Transverse colon (tissue), 4 donors: ENCODE measurements around the gene MBTPS1. TPM values are rescaled to one million over a fixed set of nuclear protein-coding genes. Genes with fewer than 3 reads are reported as not detected.

Experiments
- DNase-seq: peaks from one replicate; pipeline ENCODE4 v3.0.0-alpha.2; 2019
- H3K27ac ChIP-seq, 4 donors: fragments of 200-600 bp; sonication (generic); 2 replicates each; pipeline ENCODE4 v1.5.1; 2016 to 2018; ENCODE audit warnings: inconsistent platforms in 4 of 4
- H3K27me3 ChIP-seq: fragments of 200-600 bp; sonication (generic); 2 replicates; pipeline ENCODE4 v1.5.1; 2017; ENCODE audit warnings: inconsistent platforms
- H3K36me3 ChIP-seq, 4 donors: fragments of 200-600 bp; sonication (generic); 2 replicates each; pipeline ENCODE4 v1.5.1; 2017 to 2019; ENCODE audit warnings: inconsistent platforms in 4 of 4
- H3K4me1 ChIP-seq, 4 donors: fragments of 200-600 bp; sonication (generic); 2 replicates each; pipeline ENCODE4 v1.5.1; 2017 to 2020; ENCODE audit warnings: inconsistent platforms in 4 of 4
- H3K4me3 ChIP-seq, 4 donors: fragments of 200-600 bp; sonication (generic); 1 replicate in 1 of 4; 2 replicates in 3 of 4; pipeline versions ENCODE4 v1.5.1 to v1.6.1; 2017 to 2019; ENCODE audit warnings: inconsistent platforms in 4 of 4
- H3K9me3 ChIP-seq, 2 donors: fragments of 200-600 bp; sonication (generic); 2 replicates each; pipeline ENCODE4 v1.5.1; 2017 to 2019; ENCODE audit warnings: inconsistent platforms in 2 of 2
- EP300 ChIP-seq: sonication (generic); formaldehyde crosslinking; IDR thresholded peaks from one replicate; pipeline ENCODE4 v1.6.1; 2017; ENCODE audit warnings: antibody characterized with exemption, low read depth
- POLR2A ChIP-seq: fragments of 450-650 bp; IDR thresholded peaks from one replicate; pipeline ENCODE4 v1.6.1; 2016; ENCODE audit warnings: antibody characterized with exemption, mild to moderate bottlenecking, moderate library complexity
- POLR2AphosphoS5 ChIP-seq, 3 donors: sonication (generic); formaldehyde crosslinking; IDR thresholded peaks; one replicate each; pipeline ENCODE4 v1.6.1; 2016; ENCODE audit warnings: antibody characterized with exemption in 3 of 3
- WGBS, 2 donors: methylation state at CpG; one replicate each; pipeline ENCODE4 v1.1.5; 2018; ENCODE audit warnings: low coverage in 1 of 2; 5-methylcytosine and 5-hydroxymethylcytosine counted together
- in situ Hi-C, 4 donors: fragments of 200-750 bp; cut with MboI; loops; one replicate each; pipeline versions ENCODE4 v1.15.0 to v1.15.1; 2017; ENCODE audit warnings: low sequenced_read_pairs in 3 of 4, low pct_ligation_motif_present in 1 of 4, low pct_unique_long_range_greater_than_20kb in 1 of 4
- intact Hi-C: fragments of 100-400 bp; cut with DNase I; formaldehyde crosslinking; loops from one replicate; pipeline ENCODE4 v1.15.1; 2023; ENCODE audit warnings: low total_unique reads
- total RNA-seq, 4 donors: library from RNA; depleted of rRNA; stranded (reverse); fragments of >200 nt; gene quantifications; one replicate each; pipeline ENCODE4 v1.1.0, GENCODE V29; 2016
- TF ChIP-seq, protein P1 (sequence below), 5 experiments: fragments of 200-600 bp in 3 of 5; fragments of 450-650 bp in 2 of 5; sonication (generic) in 3 of 5; IDR thresholded peaks; 1 replicate in 2 of 5; 2 replicates in 3 of 5; pipeline ENCODE4 v1.5.1; 2016 to 2017; ENCODE audit warnings: antibody characterized with exemption in 5 of 5, inconsistent platforms in 3 of 5, mild to moderate bottlenecking in 2 of 5, moderate library complexity in 1 of 5

The MBTPS1 gene
- total RNA-seq, 4 donors from 2014 or later = 53.7 to 110 (median 97.0) TPM

DNA sequence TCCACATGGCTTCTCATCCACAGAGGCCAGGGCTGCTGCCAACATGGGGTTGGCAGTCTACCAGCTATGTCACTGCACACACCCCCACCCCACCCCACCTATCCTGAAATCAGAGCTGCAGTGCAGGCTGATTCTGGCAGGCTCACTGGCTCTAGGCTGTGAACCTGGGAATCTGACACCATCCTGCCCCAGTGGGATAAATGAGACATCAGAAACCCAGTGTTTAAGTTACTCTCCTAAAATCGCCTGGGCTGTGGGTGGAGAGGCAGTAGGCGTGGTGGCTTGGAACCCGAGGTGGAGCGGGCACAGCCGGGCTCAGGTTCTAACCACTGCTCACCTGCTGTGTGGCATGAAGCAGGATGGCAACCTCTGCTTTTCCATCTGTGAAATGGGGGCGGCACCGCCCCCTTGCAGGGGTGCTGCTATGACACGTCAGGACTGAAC lies 79.7 kb downstream of the MBTPS1 start:
- TF ChIP-seq, protein P1, sequence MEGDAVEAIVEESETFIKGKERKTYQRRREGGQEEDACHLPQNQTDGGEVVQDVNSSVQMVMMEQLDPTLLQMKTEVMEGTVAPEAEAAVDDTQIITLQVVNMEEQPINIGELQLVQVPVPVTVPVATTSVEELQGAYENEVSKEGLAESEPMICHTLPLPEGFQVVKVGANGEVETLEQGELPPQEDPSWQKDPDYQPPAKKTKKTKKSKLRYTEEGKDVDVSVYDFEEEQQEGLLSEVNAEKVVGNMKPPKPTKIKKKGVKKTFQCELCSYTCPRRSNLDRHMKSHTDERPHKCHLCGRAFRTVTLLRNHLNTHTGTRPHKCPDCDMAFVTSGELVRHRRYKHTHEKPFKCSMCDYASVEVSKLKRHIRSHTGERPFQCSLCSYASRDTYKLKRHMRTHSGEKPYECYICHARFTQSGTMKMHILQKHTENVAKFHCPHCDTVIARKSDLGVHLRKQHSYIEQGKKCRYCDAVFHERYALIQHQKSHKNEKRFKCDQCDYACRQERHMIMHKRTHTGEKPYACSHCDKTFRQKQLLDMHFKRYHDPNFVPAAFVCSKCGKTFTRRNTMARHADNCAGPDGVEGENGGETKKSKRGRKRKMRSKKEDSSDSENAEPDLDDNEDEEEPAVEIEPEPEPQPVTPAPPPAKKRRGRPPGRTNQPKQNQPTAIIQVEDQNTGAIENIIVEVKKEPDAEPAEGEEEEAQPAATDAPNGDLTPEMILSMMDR (IDR thresholded peaks at IDR 0.05) = no peak
- TF ChIP-seq EP300 (no peak), POLR2A (no peak), POLR2AphosphoS5 (IDR thresholded peaks at IDR 0.05) (no peak)
- no peaks in the 10 kb centered on the region for H3K36me3 ChIP-seq
- H3K27ac ChIP-seq = no peak overlapping the region
- H3K27me3 ChIP-seq = peaks cover 6% of the 10 kb centered on the region
- intact Hi-C loops = no loop called here
- in situ Hi-C loops = no loop called here
- no peak overlapping the region for H3K4me3 ChIP-seq
- DNase-seq = no peak
- H3K4me1 ChIP-seq = no peaks in the 10 kb centered on the region
- no peaks in the 10 kb centered on the region for H3K9me3 ChIP-seq
- WGBS, 2 donors = 84% methylated on average over 8 of the region's 8 CpGs; no CpG with 5 or more reads in 1 of the 2 donors

DNA sequence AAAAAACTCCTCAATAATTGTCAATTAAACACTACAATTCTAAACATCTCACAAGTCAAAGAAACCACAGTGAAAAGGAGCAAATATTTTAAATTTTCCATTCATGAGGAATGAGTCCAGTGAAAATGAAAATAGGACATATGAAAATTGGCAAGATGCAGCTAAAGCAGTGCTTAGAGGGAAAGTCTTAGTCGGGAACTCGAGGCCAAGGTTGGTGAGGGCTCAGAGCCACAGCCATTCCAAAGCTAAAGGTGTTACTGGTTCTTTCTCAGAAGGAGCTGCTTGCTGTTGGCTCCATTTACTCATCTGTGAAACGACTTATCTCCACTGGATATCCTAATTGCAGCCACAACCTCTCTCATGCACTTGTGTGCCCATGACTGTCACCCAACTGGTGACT lies 80.6 kb downstream of the MBTPS1 start:
- 27 to 52% methylated on average over 2 to 3 of the region's 3 CpGs for WGBS, 2 donors
- in situ Hi-C loops = no loop called here
- intact Hi-C loops = no loop called here

DNA sequence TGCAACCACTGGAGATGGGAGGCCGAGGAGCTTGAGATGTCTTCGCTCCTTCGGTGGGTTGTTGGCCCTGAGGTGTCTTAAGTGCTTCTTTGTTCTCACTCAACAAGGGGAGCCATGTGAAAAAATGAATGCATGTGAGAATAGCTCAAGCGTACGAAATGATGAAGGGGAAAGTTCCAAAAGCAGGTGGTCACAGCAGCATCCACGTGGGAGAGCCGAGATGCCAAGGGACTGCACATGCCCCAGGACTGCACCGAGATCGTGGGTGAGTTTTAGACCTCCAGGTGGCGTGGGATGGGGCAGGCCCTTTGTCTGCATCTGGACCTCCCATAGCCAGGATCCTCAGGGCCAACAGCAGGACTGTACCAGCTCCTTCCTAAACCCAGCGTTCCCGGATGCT lies 82.2 kb downstream of the MBTPS1 start:
- 81 to 90% methylated on average over 9 to 12 of the region's 12 CpGs for WGBS, 2 donors
- Histone ChIP-seq H3K27ac (no peak overlapping the region), H3K4me3 (no peak overlapping the region), H3K4me1 (no peaks in the 10 kb centered on the region), H3K27me3 (no peaks in the 10 kb centered on the region), H3K36me3 (no peaks in the 10 kb centered on the region), H3K9me3 (no peaks in the 10 kb centered on the region)
- TF ChIP-seq POLR2A = no peak
- no peak for TF ChIP-seq POLR2AphosphoS5 (IDR thresholded peaks at IDR 0.05)
- in situ Hi-C loops = no loop called here
- intact Hi-C loops = no loop called here
- DNase-seq = no peak

More for the DNA sequence above, 80.6 kb downstream of the MBTPS1 start:
- Histone ChIP-seq H3K4me3 (no peak overlapping the region), H3K27me3 (no peaks in the 10 kb centered on the region), H3K27ac (no peak overlapping the region), H3K4me1 (no peaks in the 10 kb centered on the region), H3K9me3 (no peaks in the 10 kb centered on the region), H3K36me3 (no peaks in the 10 kb centered on the region)
- no peak for TF ChIP-seq POLR2A
- TF ChIP-seq, protein P1 (IDR thresholded peaks at IDR 0.05) = no peak
- no peak for TF ChIP-seq POLR2AphosphoS5 (IDR thresholded peaks at IDR 0.05)
- no peak for TF ChIP-seq EP300
- DNase-seq = no peak

DNA sequence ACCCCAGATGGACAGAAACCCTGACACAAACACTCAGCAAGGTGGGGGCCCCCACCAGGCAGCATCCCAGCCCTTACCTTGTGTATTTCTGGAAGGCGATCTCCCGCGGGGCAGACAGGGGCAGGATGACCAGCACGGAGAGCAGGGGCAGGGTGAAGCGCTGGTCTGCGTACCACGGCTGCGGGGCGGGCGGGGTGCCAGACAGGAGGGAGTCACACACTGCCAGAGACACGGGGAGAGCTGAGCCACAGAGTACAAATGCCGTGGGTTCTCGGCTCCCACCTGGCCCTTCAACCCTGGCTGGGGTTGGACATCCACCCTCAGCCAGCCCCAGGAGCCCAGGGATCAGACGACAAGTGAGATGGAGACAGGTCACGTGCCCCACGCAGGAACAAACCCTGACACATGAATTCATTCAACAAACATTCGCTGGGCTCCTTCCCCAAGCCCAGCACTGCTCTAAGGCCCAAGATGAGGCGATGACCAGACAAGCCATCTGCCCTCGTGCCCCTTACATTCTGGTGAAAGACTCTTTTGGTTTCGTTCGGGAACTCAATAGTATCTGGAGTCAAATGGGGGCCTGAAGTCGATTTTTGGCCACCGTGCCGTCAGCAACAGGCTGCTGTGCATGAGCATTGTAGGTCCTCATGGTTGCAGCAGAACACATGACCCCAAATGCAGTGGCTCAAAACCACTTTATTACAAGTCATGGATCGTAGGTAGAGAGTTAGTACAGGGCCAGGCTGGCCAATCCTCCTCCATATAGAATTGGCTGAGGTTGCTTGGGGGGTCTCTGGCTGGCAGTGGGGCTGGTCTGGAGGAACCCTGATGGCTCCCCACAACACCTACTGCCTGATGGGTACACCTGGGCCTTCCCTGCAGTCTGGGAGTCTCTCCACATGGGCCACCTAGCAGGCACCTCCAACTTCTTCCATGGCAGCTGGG lies 83.2 kb downstream of the MBTPS1 start:
- in situ Hi-C loops (no loop called here), intact Hi-C loops (no loop called here)
- Histone ChIP-seq H3K4me3 (no peak overlapping the region), H3K9me3 (no peaks in the 10 kb centered on the region), H3K27ac (no peak overlapping the region), H3K4me1 (no peaks in the 10 kb centered on the region), H3K36me3 (no peaks in the 10 kb centered on the region), H3K27me3 (no peaks in the 10 kb centered on the region)
- TF ChIP-seq POLR2A = no peak
- no peak for TF ChIP-seq EP300
- WGBS, 2 donors = 79 to 81% methylated on average over 4 to 25 of the region's 25 CpGs
- no peak for DNase-seq

DNA sequence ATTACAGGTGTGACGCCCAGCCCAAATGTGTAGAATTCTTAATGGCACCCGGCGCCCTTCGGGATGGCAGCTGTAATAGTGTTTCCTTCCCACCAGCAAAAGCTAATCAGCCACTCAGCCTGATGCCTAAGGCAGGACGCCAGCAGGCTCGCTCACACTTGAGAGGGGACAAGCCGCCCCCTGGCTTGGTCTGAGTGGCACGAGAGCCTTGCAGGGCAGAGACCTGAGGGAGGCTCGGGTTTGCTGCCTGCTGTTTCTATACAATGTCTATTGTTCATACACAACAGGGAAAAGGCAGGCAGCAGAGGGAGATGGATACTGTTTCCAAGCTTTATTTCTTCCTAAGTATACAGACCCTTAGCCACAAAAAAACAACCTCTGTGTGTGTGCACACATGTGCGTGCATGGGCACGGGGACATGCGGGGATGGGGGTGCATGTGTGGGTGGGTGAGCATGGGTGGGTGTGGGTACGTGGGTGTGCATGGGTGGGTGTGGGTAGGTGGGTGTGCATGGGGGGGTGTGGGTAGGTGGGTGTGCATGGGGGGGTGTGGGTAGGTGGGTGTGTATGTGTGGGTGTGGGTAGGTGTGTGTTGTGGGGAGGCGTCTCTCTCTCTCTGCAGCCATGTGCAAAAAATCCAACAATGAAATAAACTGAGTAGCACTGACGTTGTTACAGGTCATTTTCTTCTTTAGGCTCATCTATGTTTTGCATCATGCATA lies 84.1 kb downstream of the MBTPS1 start:
- no peak overlapping the region for H3K4me3 ChIP-seq
- no peaks in the 10 kb centered on the region for H3K36me3 ChIP-seq
- H3K4me1 ChIP-seq = no peaks in the 10 kb centered on the region
- no peaks in the 10 kb centered on the region for H3K9me3 ChIP-seq
- H3K27me3 ChIP-seq = no peaks in the 10 kb centered on the region
- 63 to 68% methylated on average over 1 to 15 of the region's 15 CpGs for WGBS, 2 donors
- TF ChIP-seq POLR2AphosphoS5 (IDR thresholded peaks at IDR 0.05) = no peak
- no peak for TF ChIP-seq EP300
- no peak for TF ChIP-seq POLR2A
- TF ChIP-seq, protein P1 (IDR thresholded peaks at IDR 0.05) = no peak
- in situ Hi-C loops (no loop called here), intact Hi-C loops (no loop called here)
- no peak for DNase-seq
- no peak overlapping the region for H3K27ac ChIP-seq
